ENCODE results near the gene KCNJ6. TPM values are rescaled to one million over a fixed set of nuclear protein-coding genes. Genes with fewer than 3 reads are reported as not detected.

KCNJ6 gene
- total RNA-seq, 1 experiment from 2014 or later: not detected

DNA sequence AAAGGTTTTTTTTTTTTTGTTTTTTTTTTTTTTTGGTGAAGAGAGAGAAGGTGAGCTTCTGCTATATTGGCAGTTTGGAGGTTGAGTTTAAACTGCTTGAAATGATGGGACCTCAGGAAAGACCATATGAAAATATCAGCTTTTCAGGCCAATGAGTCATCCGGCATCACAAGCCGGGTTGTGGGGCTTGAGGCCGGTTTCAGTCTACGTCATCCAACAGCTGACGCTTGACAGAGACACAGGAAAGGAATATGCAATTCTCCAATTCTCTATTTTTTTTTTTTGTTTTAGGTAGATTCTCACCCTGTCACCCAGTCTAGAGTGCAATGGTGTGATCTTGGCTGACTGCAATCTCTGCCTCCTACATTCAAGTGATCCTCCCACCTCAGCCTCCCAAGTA is 52.4 kb downstream of the KCNJ6 start:
- H3K9me3 ChIP-seq (ENCODE audit: low read depth, low read length, poor library complexity, severe bottlenecking): no peaks in the 10 kb centered on the region
- intact Hi-C loops (cut with micrococcal nuclease; ENCODE audit: unreplicated experiment): no loop called here
- ChIA-PET CTCF (no interaction called here), POLR2A (ENCODE audit: low non-redundant PET) (interaction anchor here (0.5 kb wide), 1 partner anchor 1419 kb away, joined by 3 read pairs; no protein-coding TSS in a partner anchor)
- no peak for DNase-seq (ENCODE audit: low spot score)
- no peaks in the 10 kb centered on the region for H3K4me1 ChIP-seq (ENCODE audit: insufficient read depth, low read length, poor library complexity, severe bottlenecking)
- peaks cover 55% of the 10 kb centered on the region for H3K27me3 ChIP-seq (replicated peaks; ENCODE audit: insufficient read depth, low read depth, low read length, poor library complexity)
- H3K27ac ChIP-seq (ENCODE audit: low read depth, low read length, poor library complexity, severe bottlenecking): no peak overlapping the region
- no peaks in the 10 kb centered on the region for H3K36me3 ChIP-seq (ENCODE audit: insufficient read depth, low read length, poor library complexity, severe bottlenecking)
- H3K4me3 ChIP-seq (ENCODE audit: low read depth, low read length, poor library complexity, severe bottlenecking): no peak overlapping the region
- BruUV-seq (replicated peaks): no TSS peak
- TF ChIP-seq, protein P1, sequence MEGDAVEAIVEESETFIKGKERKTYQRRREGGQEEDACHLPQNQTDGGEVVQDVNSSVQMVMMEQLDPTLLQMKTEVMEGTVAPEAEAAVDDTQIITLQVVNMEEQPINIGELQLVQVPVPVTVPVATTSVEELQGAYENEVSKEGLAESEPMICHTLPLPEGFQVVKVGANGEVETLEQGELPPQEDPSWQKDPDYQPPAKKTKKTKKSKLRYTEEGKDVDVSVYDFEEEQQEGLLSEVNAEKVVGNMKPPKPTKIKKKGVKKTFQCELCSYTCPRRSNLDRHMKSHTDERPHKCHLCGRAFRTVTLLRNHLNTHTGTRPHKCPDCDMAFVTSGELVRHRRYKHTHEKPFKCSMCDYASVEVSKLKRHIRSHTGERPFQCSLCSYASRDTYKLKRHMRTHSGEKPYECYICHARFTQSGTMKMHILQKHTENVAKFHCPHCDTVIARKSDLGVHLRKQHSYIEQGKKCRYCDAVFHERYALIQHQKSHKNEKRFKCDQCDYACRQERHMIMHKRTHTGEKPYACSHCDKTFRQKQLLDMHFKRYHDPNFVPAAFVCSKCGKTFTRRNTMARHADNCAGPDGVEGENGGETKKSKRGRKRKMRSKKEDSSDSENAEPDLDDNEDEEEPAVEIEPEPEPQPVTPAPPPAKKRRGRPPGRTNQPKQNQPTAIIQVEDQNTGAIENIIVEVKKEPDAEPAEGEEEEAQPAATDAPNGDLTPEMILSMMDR (conservative IDR thresholded peaks at IDR 0.05; ENCODE audit: low read depth, low read length): no peak
- no peak for TF ChIP-seq EZH2 (IDR thresholded peaks at IDR 0.05; ENCODE audit: borderline replicate concordance, low read depth, low read length, poor library complexity, severe bottlenecking)

DNA sequence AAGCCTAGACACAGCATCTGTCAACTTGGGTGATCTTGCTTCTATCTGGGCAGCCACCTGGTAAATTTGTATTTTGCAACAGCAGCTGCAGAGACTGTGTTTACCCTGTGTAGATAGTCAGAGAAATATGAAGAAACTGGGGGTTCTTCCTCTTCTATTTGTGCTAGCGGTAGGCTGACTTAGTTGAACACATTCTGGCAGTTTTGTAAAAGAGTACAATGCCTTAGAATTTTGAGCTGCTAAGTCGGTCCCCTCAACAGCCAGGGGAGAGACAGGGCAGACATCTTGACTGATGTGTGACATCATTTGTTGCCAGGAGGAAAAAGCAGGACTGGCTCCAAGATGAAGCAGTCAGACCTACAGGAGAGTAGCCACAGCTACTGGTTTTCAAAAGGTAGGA is 53.7 kb downstream of the KCNJ6 start:
- TF ChIP-seq, protein P1 (conservative IDR thresholded peaks at IDR 0.05; ENCODE audit: low read depth, low read length): no peak
- TF ChIP-seq EZH2 (IDR thresholded peaks at IDR 0.05; ENCODE audit: borderline replicate concordance, low read depth, low read length, poor library complexity, severe bottlenecking): no peak
- no peaks in the 10 kb centered on the region for H3K36me3 ChIP-seq (ENCODE audit: insufficient read depth, low read length, poor library complexity, severe bottlenecking)
- no peak overlapping the region for H3K27ac ChIP-seq (ENCODE audit: low read depth, low read length, poor library complexity, severe bottlenecking)
- peaks cover 44% of the 10 kb centered on the region for H3K27me3 ChIP-seq (replicated peaks; ENCODE audit: insufficient read depth, low read depth, low read length, poor library complexity)
- intact Hi-C loops (cut with micrococcal nuclease; ENCODE audit: unreplicated experiment): no loop called here
- no peak for DNase-seq (ENCODE audit: low spot score)
- ChIA-PET CTCF (no interaction called here), POLR2A (ENCODE audit: low non-redundant PET) (no interaction called here)
- H3K4me1 ChIP-seq (ENCODE audit: insufficient read depth, low read length, poor library complexity, severe bottlenecking): no peaks in the 10 kb centered on the region
- H3K9me3 ChIP-seq (ENCODE audit: low read depth, low read length, poor library complexity, severe bottlenecking): no peaks in the 10 kb centered on the region
- BruUV-seq (replicated peaks): no TSS peak
- H3K4me3 ChIP-seq (ENCODE audit: low read depth, low read length, poor library complexity, severe bottlenecking): no peak overlapping the region

DNA sequence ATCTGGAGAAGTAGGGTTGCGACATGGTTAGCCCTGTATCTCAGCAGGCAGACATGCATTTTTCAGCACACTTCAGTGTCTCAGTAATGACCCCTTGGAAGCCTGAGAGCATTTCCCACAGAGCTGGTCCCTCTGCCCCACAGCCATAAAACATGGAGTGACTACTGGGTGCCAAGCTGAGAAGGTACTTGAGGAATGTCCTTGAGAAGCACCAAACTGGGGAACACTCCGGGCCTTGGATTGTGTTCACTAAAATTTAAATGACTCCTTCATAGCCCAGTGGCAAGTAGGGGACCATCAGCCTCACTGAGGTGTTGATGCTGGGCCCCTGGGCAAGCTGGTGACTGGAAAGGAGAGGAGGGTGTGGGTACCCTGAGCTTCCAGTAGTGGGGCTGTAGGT is 54.7 kb downstream of the KCNJ6 start:
- ChIA-PET CTCF (no interaction called here), POLR2A (ENCODE audit: low non-redundant PET) (no interaction called here)
- no peak for TF ChIP-seq EZH2 (IDR thresholded peaks at IDR 0.05; ENCODE audit: borderline replicate concordance, low read depth, low read length, poor library complexity, severe bottlenecking)
- TF ChIP-seq, protein P1 (conservative IDR thresholded peaks at IDR 0.05; ENCODE audit: low read depth, low read length): no peak
- Histone ChIP-seq H3K27ac (ENCODE audit: low read depth, low read length, poor library complexity, severe bottlenecking) (no peak overlapping the region), H3K4me3 (ENCODE audit: low read depth, low read length, poor library complexity, severe bottlenecking) (no peak overlapping the region), H3K36me3 (ENCODE audit: insufficient read depth, low read length, poor library complexity, severe bottlenecking) (no peaks in the 10 kb centered on the region), H3K4me1 (ENCODE audit: insufficient read depth, low read length, poor library complexity, severe bottlenecking) (no peaks in the 10 kb centered on the region), H3K27me3 (replicated peaks; ENCODE audit: insufficient read depth, low read depth, low read length, poor library complexity) (peaks cover 34% of the 10 kb centered on the region), H3K9me3 (ENCODE audit: low read depth, low read length, poor library complexity, severe bottlenecking) (no peaks in the 10 kb centered on the region)
- DNase-seq (ENCODE audit: low spot score): no peak
- intact Hi-C loops (cut with micrococcal nuclease; ENCODE audit: unreplicated experiment): no loop called here
- no TSS peak for BruUV-seq (replicated peaks)

Data from A673 (cell line).